Neural progenitor cell (in vitro differentiated cells): ENCODE results near the gene GALE.

Source experiments
- CTCF ChIP-seq: fragments of 200-600 bp; sonication (generic); IDR thresholded peaks from 2 replicates; pipeline ENCODE4 v1.5.1; 2017; ENCODE audit warnings: antibody characterized with exemption, mild to moderate bottlenecking
- EZH2 ChIP-seq: fragments of 200-600 bp; sonication (generic); IDR thresholded peaks from 2 replicates; pipeline ENCODE4 v1.6.1; 2017; ENCODE audit warnings: antibody characterized with exemption, mild to moderate bottlenecking, moderate library complexity
- EZH2phosphoT487 ChIP-seq: fragments of 200-600 bp; sonication (generic); IDR thresholded peaks from 2 replicates; pipeline ENCODE4 v1.6.1; 2017; ENCODE audit warnings: antibody characterized with exemption

GRCh38 chr1:23768733-23769132, 31.8 kb downstream of the GALE start:
- TF ChIP-seq CTCF = no peak
- no peak for TF ChIP-seq EZH2
- TF ChIP-seq EZH2phosphoT487 = no peak
